Measurements from ENCODE around the gene UNC93A. TPM values are rescaled to one million over a fixed set of nuclear protein-coding genes. Genes with fewer than 3 reads are reported as not detected.
"Not testable (repeated sequence)": the region's sequence is repeated elsewhere in the genome, so short reads cannot be mapped to it uniquely, and the experiment has no call there.

Gene UNC93A
- total RNA-seq, 1 experiment from 2014 or later = not detected

- in situ Hi-C loops (cut with HindIII; ENCODE audit: low pct_unique_long_range_greater_than_20kb, low sequenced_read_pairs); DNase-seq (ENCODE audit: low read depth, low spot score): not testable (repeated sequence)
Observed at GRCh38 chr6:167320754-167321056, 29.6 kb downstream of the UNC93A start.

DNA sequence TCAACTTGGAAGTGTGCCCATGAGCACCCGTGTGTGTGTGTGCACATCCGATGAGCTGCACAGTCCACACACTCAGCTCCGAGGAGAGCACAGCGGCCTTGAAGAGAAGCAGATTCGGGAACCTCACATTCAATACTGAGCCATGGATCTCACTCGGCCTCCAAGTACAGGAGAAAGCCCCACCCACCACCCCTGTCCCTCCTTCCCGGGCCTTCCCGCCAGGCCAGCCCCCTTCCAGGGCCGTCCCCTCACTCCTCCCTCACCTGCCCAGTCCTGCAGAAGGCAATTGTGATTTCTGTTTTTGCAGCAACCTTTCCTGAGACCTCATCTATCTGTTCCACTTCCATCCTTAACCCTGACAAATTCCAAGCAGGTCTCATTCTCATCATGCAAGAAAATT lies 30.1 kb downstream of the UNC93A start:
- in situ Hi-C loops (cut with HindIII; ENCODE audit: low pct_unique_long_range_greater_than_20kb, low sequenced_read_pairs); DNase-seq (ENCODE audit: low read depth, low spot score): not testable (repeated sequence)

DNA sequence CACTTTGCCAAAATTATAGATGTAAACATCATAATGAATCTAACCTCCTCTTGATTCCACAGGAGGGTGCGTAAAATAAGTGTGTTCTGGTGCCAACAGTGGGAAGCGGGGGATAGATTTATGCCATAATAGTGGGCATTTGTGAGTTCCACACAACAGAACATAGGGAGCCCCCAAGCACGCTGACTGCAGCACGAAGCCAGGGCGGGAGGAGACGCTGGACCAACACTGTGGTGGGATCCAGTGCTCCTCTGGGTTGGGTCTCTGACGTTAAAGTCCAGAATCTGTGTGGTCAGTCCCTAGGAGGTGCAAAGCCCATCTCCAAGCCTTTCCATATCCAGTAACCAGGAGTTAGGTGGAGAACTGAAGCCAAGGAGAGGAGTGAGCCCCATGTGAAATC lies 32.0 kb downstream of the UNC93A start:
- DNase-seq (ENCODE audit: low read depth, low spot score) = no peak
- in situ Hi-C loops (cut with HindIII; ENCODE audit: low pct_unique_long_range_greater_than_20kb, low sequenced_read_pairs) = no loop called here

DNA sequence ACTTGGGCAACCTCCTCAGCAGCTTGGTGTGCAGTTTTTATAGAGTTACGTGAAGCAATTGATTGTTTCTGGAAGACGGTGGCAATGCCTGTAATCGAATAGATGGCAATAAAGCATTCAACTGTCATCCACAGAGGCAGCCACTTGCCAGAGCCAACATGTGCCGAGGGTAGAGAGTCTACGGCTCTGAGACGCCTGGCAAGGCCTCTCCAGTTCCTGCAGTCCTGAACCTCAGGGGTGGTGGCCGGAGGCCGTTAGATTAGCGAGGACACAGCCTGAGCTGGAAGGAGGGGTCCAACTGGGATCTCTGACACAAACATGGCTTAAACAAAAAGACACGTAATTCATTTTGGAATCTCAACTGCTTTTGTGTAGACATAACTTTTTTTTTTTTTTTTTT lies 33.0 kb downstream of the UNC93A start:
- no peak for DNase-seq (ENCODE audit: low read depth, low spot score)
- in situ Hi-C loops (cut with HindIII; ENCODE audit: low pct_unique_long_range_greater_than_20kb, low sequenced_read_pairs) = no loop called here

DNA sequence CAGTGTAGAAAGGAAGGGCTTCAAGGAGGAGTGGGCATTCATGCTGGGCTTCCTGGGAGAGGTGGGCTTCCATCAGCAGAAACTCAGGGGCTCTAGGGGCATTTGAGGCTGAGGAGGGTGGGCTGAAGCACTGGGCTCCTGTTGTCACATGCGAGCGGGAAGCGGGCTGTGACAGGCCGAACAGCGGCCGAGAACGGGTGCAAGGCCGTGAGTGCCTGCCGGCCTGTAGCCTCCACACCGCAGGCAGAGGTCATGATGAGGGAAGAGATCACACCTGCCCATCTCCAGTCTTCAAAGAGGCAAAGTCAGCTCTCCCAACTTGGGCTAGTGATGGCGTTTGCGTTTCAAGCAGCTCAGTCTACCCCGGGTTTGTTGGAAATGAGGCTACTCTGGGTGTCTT lies 34.7 kb downstream of the UNC93A start:
- no peak for DNase-seq (ENCODE audit: low read depth, low spot score)
- in situ Hi-C loops (cut with HindIII; ENCODE audit: low pct_unique_long_range_greater_than_20kb, low sequenced_read_pairs) = no loop called here

DNA sequence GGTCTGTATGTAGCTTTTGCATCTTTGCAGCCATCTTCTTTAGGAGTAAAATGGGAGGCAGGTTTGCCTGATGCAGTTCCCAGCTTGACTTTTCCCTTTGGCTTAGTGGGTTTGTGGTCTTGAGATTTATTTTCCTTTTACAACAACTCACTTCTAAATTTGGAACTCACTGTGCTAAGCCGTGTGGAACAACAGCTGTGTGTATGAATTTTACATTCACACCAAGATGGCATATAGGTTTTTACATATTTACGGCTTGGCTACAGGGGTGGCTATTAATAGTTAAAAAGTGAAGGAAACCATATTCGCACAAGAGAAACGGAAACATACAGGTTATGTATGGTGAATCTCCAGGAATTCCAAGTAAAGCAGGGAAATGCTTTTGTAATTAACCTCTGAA lies 36.3 kb downstream of the UNC93A start:
- in situ Hi-C loops (cut with HindIII; ENCODE audit: low pct_unique_long_range_greater_than_20kb, low sequenced_read_pairs) = no loop called here

DNA sequence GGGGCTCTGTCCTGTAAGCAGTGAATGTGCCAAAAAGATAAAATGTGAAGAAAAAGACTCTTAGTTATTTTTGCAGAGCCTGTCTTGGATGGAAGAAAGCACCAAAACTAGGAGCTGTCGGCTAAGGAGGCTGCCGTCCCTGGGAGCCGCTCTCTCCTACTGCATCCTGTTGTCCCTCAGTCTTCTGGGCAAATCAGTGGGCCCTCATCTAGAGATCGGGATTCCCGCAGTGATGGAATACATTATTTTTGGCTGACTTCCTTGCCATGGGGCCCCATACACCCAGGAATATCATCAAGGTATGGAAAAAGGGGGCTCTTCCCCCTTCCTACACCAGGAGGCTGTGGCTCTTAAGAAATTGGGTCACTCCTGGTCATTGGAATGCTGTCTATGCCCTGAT lies 37.0 kb downstream of the UNC93A start:
- no peak for DNase-seq (ENCODE audit: low read depth, low spot score)
- in situ Hi-C loops (cut with HindIII; ENCODE audit: low pct_unique_long_range_greater_than_20kb, low sequenced_read_pairs) = no loop called here

More for the DNA sequence above, 36.3 kb downstream of the UNC93A start:
- no peak for DNase-seq (ENCODE audit: low read depth, low spot score)

DNA sequence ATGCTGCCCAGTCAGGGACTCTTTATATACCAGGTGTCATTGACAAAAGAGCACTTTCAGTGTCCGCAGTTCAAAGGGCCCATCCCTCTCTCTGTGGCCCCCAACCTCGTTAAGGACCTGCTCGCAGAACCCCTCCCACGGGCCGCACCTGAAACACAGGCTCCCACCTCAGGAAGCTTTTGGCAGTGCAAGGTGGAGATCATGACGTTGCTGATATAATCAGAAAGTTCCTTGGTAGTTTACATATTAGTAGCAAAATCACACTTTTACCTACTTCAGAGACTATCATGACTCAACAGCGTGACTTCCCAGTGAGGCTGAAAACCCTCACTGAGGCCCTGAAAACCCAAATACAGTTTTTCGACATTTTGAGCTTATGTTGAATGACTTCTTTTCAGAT lies 37.9 kb downstream of the UNC93A start:
- no peak for DNase-seq (ENCODE audit: low read depth, low spot score)

GRCh38 chr6:167330750-167331149 lies 39.6 kb downstream of the UNC93A start:
- no peak for DNase-seq (ENCODE audit: low read depth, low spot score)
- in situ Hi-C loops (cut with HindIII; ENCODE audit: low pct_unique_long_range_greater_than_20kb, low sequenced_read_pairs) = no loop called here

More for the DNA sequence above, 37.9 kb downstream of the UNC93A start:
- in situ Hi-C loops (cut with HindIII; ENCODE audit: low pct_unique_long_range_greater_than_20kb, low sequenced_read_pairs) = no loop called here

DNA sequence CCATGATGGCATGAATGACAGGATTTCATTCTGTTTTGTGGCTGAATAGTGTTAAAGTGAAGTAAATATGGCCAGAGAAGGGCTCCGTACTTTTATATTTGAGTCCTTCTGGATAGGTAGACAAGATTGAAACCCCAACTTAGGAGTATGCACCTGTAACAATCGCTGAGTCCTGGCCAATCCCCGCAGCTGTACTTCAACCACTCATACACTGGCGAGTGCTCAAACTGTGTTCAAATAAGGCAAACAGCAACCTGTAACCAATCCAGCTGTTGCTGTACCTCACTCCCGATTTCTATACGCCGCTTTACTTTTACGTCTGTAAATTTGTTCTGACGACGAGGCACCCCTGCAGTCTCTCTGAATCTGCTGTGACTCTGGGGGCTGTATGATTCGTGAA lies 40.5 kb downstream of the UNC93A start:
- in situ Hi-C loops (cut with HindIII; ENCODE audit: low pct_unique_long_range_greater_than_20kb, low sequenced_read_pairs) = no loop called here
- no peak for DNase-seq (ENCODE audit: low read depth, low spot score)

GRCh38 chr6:167336844-167337630 lies 45.9 kb downstream of the UNC93A start:
- no peak for DNase-seq (ENCODE audit: low read depth, low spot score)
- in situ Hi-C loops (cut with HindIII; ENCODE audit: low pct_unique_long_range_greater_than_20kb, low sequenced_read_pairs) = no loop called here

- in situ Hi-C loops (cut with HindIII; ENCODE audit: low pct_unique_long_range_greater_than_20kb, low sequenced_read_pairs) = no loop called here
- DNase-seq (ENCODE audit: low read depth, low spot score) = no peak
Observed at GRCh38 chr6:167337675-167338449, 46.7 kb downstream of the UNC93A start.

- no peak for DNase-seq (ENCODE audit: low read depth, low spot score)
- in situ Hi-C loops (cut with HindIII; ENCODE audit: low pct_unique_long_range_greater_than_20kb, low sequenced_read_pairs) = no loop called here
Observed at GRCh38 chr6:167338541-167339117, 47.5 kb downstream of the UNC93A start.

DNA sequence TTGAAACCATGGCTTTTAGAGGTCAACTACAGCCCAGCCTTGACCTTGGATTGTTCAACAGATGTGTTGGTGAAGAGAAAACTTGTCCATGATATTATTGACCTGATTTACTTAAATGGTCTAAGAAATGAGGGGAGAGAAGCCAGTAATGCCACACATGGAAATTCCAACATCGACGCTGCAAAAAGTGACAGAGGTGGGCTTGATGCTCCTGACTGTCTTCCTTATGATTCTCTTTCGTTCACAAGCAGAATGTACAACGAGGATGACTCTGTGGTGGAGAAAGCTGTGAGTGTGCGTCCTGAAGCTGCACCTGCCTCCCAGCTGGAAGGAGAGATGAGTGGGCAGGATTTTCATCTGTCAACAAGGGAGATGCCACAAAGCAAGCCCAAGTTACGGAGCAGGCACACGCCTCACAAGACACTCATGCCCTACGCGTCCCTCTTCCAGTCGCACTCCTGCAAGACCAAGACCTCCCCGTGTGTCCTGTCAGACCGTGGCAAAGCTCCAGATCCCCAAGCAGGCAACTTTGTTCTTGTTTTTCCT lies 50.0 kb downstream of the UNC93A start:
- in situ Hi-C loops (cut with HindIII; ENCODE audit: low pct_unique_long_range_greater_than_20kb, low sequenced_read_pairs) = no loop called here
- no peak for DNase-seq (ENCODE audit: low read depth, low spot score)

DNA sequence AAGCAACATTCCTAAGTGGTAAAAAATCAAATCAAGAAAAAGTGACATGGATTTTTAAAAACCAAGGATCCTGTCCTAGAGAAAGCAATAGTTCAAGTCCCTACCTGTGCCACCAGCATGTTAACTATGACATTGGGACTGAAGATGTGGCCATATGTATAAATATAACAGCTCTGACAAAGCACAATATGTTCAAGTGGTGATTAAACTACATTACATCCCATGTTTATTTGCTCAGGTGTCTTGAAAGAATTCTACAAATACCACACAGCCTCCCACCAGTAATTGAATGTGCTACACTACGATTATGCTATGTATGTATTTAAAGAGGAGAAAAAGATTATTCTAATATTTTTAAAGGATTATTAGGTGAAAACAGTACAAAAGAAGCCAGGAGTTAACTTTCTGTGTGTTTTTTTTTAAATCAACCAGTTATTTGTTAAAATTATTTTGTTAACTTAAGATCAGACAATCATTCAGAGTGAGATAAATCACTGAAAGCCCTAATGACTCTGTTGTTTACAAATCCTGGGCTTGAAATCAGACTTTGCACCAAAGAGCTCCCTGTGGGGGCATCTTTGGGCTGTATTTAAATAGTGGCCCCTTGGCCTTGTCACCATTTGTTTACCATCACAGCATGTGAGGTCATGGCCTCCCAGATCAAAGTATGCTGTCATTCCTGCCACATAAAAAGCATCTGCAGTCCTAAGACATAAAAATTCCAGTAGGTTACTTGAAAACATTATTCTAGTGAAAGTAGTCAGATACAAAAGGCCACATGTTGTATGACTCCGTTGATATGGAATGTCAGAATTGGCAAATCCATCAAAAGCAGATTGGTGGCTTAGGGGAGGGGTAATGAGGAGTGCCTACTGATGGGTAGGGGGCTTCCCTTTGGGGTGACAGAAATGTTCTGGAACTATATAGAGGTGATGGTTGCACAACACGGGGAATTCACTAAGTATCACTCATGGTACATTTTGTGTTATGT lies 50.8 kb downstream of the UNC93A start:
- DNase-seq (ENCODE audit: low read depth, low spot score) = no peak
- in situ Hi-C loops (cut with HindIII; ENCODE audit: low pct_unique_long_range_greater_than_20kb, low sequenced_read_pairs) = no loop called here

GRCh38 chr6:167342879-167343610 lies 51.9 kb downstream of the UNC93A start:
- DNase-seq (ENCODE audit: low read depth, low spot score) = no peak
- in situ Hi-C loops (cut with HindIII; ENCODE audit: low pct_unique_long_range_greater_than_20kb, low sequenced_read_pairs) = no loop called here

- in situ Hi-C loops (cut with HindIII; ENCODE audit: low pct_unique_long_range_greater_than_20kb, low sequenced_read_pairs) = no loop called here
- DNase-seq (ENCODE audit: low read depth, low spot score) = no peak
Observed at GRCh38 chr6:167345348-167345747, 54.2 kb downstream of the UNC93A start.
